Endodermal cell (in vitro differentiated cells): ENCODE measurements around the gene GOLGA6L10. TPM values are rescaled to one million over a fixed set of nuclear protein-coding genes. Genes with fewer than 3 reads are reported as not detected.
"Not testable (repeated sequence)": the region's sequence is repeated elsewhere in the genome, so short reads cannot be mapped to it uniquely, and the experiment has no call there.

Experiments used
- DNase-seq: peaks from one replicate; pipeline ENCODE4 v3.0.0-alpha.2; 2017
- H3K27ac ChIP-seq: 2 replicates; pipeline ENCODE4 v1.5.1; 2013; ENCODE audit warnings: mild to moderate bottlenecking, low read depth, low read length, moderate library complexity
- H3K27me3 ChIP-seq: 2 replicates; pipeline ENCODE4 v1.6.1; 2013; ENCODE audit warnings: mild to moderate bottlenecking, low read length, moderate library complexity; ENCODE audit not compliant: insufficient read depth, control insufficient read depth, poor library complexity, severe bottlenecking
- H3K36me3 ChIP-seq: 2 replicates; pipeline ENCODE4 v1.7.0; 2013; ENCODE audit warnings: mild to moderate bottlenecking, low read length, moderate library complexity; ENCODE audit not compliant: control insufficient read depth, insufficient read depth
- H3K4me1 ChIP-seq: one replicate; pipeline ENCODE4 v1.7.0; 2013; ENCODE audit warnings: low read length; ENCODE audit not compliant: control insufficient read depth, insufficient read depth
- H3K4me3 ChIP-seq: 2 replicates; pipeline ENCODE4 v1.5.1; 2013; ENCODE audit warnings: mild to moderate bottlenecking, low read length, moderate library complexity
- H3K9ac ChIP-seq: 2 replicates; pipeline ENCODE4 v1.6.1; 2013; ENCODE audit warnings: mild to moderate bottlenecking, low read length, moderate library complexity; ENCODE audit not compliant: poor library complexity, severe bottlenecking; ENCODE audit errors: extremely low read depth
- H3K9me3 ChIP-seq: 2 replicates; pipeline ENCODE4 v1.6.1; 2013; ENCODE audit warnings: mild to moderate bottlenecking, low read length, moderate library complexity; ENCODE audit not compliant: control insufficient read depth
- H3K27ac Mint-ChIP-seq: 2 replicates; pipeline ENCODE4 v1.8.0; 2020; ENCODE audit warnings: mixed read lengths
- H3K27me3 Mint-ChIP-seq: 2 replicates; pipeline ENCODE4 v1.8.0; 2021; ENCODE audit warnings: mild to moderate bottlenecking, mixed read lengths; ENCODE audit not compliant: insufficient read depth
- H3K36me3 Mint-ChIP-seq: 2 replicates; pipeline ENCODE4 v1.8.0; 2020; ENCODE audit warnings: low read depth, mixed read lengths
- H3K4me1 Mint-ChIP-seq: 2 replicates; pipeline ENCODE4 v1.8.0; 2020; ENCODE audit warnings: mixed read lengths
- H3K4me3 Mint-ChIP-seq: 2 replicates; pipeline ENCODE4 v1.8.0; 2020; ENCODE audit warnings: mild to moderate bottlenecking, moderate library complexity, mixed read lengths
- H3K9me3 Mint-ChIP-seq: 2 replicates; pipeline ENCODE4 v1.8.0; 2020; ENCODE audit warnings: mild to moderate bottlenecking, mixed read lengths
- CTCF ChIP-seq: fragments of 200-600 bp; sonication (generic); conservative IDR thresholded peaks from 2 replicates; pipeline ENCODE4 v1.5.0; 2021; ENCODE audit warnings: antibody characterized with exemption, mild to moderate bottlenecking
- WGBS, 2 experiments: methylation state at CpG; one replicate each; pipeline versions ENCODE4 v1.1.5 to v1.1.7; 2013; ENCODE audit warnings: missing lambda C conversion rate in 2 of 2, mixed read lengths in 1 of 2; ENCODE audit not compliant: insufficient coverage in 1 of 2, insufficient read length in 1 of 2; 5-methylcytosine and 5-hydroxymethylcytosine counted together
- total RNA-seq, 2 donors: library from RNA; stranded (reverse); fragmentation: NEBNext Ultra II Directional in 1 of 2; extraction: Animal tissue kit (Norgen Biotek cat#: 25700) in 1 of 2; gene quantifications; 2 replicates in 1 of 2; 3 replicates in 1 of 2; pipeline ENCODE4 v1.2.1, GENCODE V29; 2021

Gene GOLGA6L10
- total RNA-seq, 2 donors from 2014 or later = 4.1 to 6.5 TPM

DNA sequence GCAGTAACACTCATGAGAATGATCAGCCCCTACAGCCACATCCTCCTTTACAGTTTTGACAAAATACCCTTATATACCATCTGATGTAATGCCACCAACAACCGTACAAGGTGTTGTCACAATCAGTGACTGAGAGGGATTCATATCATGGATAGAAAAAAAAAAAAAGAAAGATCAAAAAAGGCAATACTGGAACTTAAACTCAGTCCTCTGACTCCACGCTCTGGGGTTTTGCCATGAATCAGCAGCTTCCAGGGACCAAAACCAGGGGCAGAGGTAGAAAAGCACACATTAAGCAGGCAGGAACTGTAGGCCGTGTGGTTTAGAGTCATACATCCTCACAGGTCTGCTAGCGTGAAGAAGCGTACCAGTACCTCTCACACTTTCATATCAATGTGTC, 1.6 kb downstream of the GOLGA6L10 start:
- DNase-seq, H3K4me3 Mint-ChIP-seq, H3K27ac ChIP-seq, H3K9me3 Mint-ChIP-seq, H3K9me3 ChIP-seq, H3K4me3 ChIP-seq, H3K36me3 ChIP-seq, H3K27me3 Mint-ChIP-seq, H3K4me1 Mint-ChIP-seq, H3K27me3 ChIP-seq, H3K9ac ChIP-seq, H3K27ac Mint-ChIP-seq, H3K4me1 ChIP-seq, H3K36me3 Mint-ChIP-seq: not testable (repeated sequence)
- WGBS, 2 experiments = 74% methylated on average over 2 of the region's 5 CpGs; no CpG with 5 or more reads in 1 of the 2 experiments

- H3K27me3 ChIP-seq, H3K9ac ChIP-seq, H3K36me3 Mint-ChIP-seq, H3K9me3 ChIP-seq, H3K4me3 Mint-ChIP-seq, H3K36me3 ChIP-seq, H3K27ac Mint-ChIP-seq, H3K4me3 ChIP-seq, H3K27ac ChIP-seq, DNase-seq, H3K27me3 Mint-ChIP-seq, H3K4me1 Mint-ChIP-seq, H3K4me1 ChIP-seq, H3K9me3 Mint-ChIP-seq: not testable (repeated sequence)
- 97% methylated on average over 1 of the region's 2 CpGs; no CpG with 5 or more reads in 1 of the 2 experiments for WGBS, 2 experiments
Observed at GRCh38 chr15:82345176-82345575, 4.1 kb downstream of the GOLGA6L10 start.

DNA sequence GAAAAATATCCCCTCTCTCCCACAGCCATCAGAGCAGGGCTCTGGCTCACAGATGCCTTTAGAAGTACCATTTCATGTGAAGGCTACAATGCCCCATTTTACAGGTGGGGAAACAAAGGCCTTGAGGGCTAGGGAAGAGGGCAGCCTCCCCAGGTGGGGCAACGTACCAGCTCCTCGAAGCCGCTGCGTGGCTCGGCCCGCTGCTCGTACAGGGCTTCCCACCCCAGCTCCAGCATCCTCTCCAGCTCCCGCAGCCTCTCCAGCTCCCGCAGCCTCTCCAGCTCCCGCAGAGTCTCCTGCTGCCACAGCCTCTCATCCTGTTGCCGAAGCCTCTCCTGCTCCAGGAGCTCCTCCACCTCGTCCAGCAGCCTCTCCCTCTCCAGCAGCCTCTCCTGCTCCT, 4.9 kb downstream of the GOLGA6L10 start:
- not testable (repeated sequence) for H3K9ac ChIP-seq, H3K4me3 Mint-ChIP-seq, H3K4me1 Mint-ChIP-seq, H3K4me1 ChIP-seq, H3K27ac ChIP-seq, H3K27me3 Mint-ChIP-seq, H3K27ac Mint-ChIP-seq, H3K36me3 ChIP-seq, H3K36me3 Mint-ChIP-seq, DNase-seq, H3K9me3 ChIP-seq, H3K27me3 ChIP-seq, H3K9me3 Mint-ChIP-seq, H3K4me3 ChIP-seq
- WGBS, 2 experiments = 100% methylated on average over 3 of the region's 12 CpGs; no CpG with 5 or more reads in 1 of the 2 experiments

- H3K36me3 ChIP-seq, H3K27ac ChIP-seq, H3K4me3 Mint-ChIP-seq, H3K4me1 ChIP-seq, H3K36me3 Mint-ChIP-seq, H3K27ac Mint-ChIP-seq, H3K4me1 Mint-ChIP-seq, DNase-seq, H3K9me3 Mint-ChIP-seq, H3K9ac ChIP-seq, H3K4me3 ChIP-seq, H3K9me3 ChIP-seq, H3K27me3 ChIP-seq, H3K27me3 Mint-ChIP-seq: not testable (repeated sequence)
- WGBS, 2 experiments = no CpG with 5 or more reads among the region's 5 CpGs
Observed at GRCh38 chr15:82343851-82344250, 5.4 kb downstream of the GOLGA6L10 start.

GRCh38 chr15:82342632-82343374, 6.5 kb downstream of the GOLGA6L10 start:
- H3K27ac Mint-ChIP-seq, H3K36me3 ChIP-seq, H3K27me3 ChIP-seq, H3K36me3 Mint-ChIP-seq, H3K4me3 Mint-ChIP-seq, H3K9me3 Mint-ChIP-seq, H3K9me3 ChIP-seq, H3K9ac ChIP-seq, H3K4me3 ChIP-seq, H3K27ac ChIP-seq, H3K27me3 Mint-ChIP-seq, H3K4me1 Mint-ChIP-seq, H3K4me1 ChIP-seq: not testable (repeated sequence)
- peak; percentile 62 for TF ChIP-seq CTCF
- 60 to 71% methylated on average over 1 to 7 of the region's 11 CpGs for WGBS, 2 experiments
- peak; percentile 10 for DNase-seq
